HL-60 (cell line): Measurements from ENCODE around the gene KMT2C.
"Not testable (repeated sequence)": the region's sequence is repeated elsewhere in the genome, so short reads cannot be mapped to it uniquely, and the experiment has no call there.

Source experiments
- CTCF ChIP-seq: IDR thresholded peaks from one replicate; pipeline ENCODE4 v1.5.1; 2011; ENCODE audit warnings: low read length, control low read depth, inconsistent platforms; ENCODE audit not compliant: insufficient read depth
- POLR2AphosphoS5 ChIP-seq: IDR thresholded peaks from 2 replicates; pipeline ENCODE4 v1.6.1; 2012; ENCODE audit warnings: low read depth
- REST ChIP-seq: IDR thresholded peaks from 2 replicates; pipeline ENCODE4 v1.6.1; 2012; ENCODE audit warnings: low read depth; ENCODE audit not compliant: insufficient replicate concordance
- SPI1 ChIP-seq: IDR thresholded peaks from 2 replicates; pipeline ENCODE4 v1.6.1; 2012; ENCODE audit warnings: low read depth, mild to moderate bottlenecking, borderline replicate concordance

GRCh38 chr7:152432735-152433134 is 3.1 kb downstream of the KMT2C start:
- not testable (repeated sequence) for TF ChIP-seq CTCF, SPI1, REST, POLR2AphosphoS5
